Neural cell (in vitro differentiated cells): ENCODE results near the gene NECTIN1. TPM values are rescaled to one million over a fixed set of nuclear protein-coding genes. Genes with fewer than 3 reads are reported as not detected.

Experiments used
- H2AFZ ChIP-seq: fragments of 200-600, 300-800 bp; sonication (generic), shearing (Covaris generic); 2 replicates; pipeline ENCODE4 v1.6.0; 2014; ENCODE audit warnings: low read depth, mild to moderate bottlenecking, antibody characterized with exemption, low read length, moderate library complexity
- H3F3A ChIP-seq: fragments of 200-600 bp; shearing (Covaris generic); 2 replicates; pipeline ENCODE4 v1.6.1; 2016; ENCODE audit warnings: mild to moderate bottlenecking, moderate library complexity, mixed read lengths, antibody characterized with exemption, low read length; ENCODE audit not compliant: insufficient read depth, poor library complexity, severe bottlenecking
- H3K27ac ChIP-seq: fragments of 200-600, 300-800 bp; sonication (generic), shearing (Covaris generic); 2 replicates; pipeline ENCODE4 v1.5.1; 2014; ENCODE audit warnings: mild to moderate bottlenecking, low read length, moderate library complexity
- H3K27me3 ChIP-seq: fragments of 300-800, 200-600 bp; sonication (generic), shearing (Covaris generic); 2 replicates; pipeline ENCODE4 v1.6.0; 2014; ENCODE audit warnings: mild to moderate bottlenecking, low read depth, low read length, moderate library complexity; ENCODE audit not compliant: insufficient read depth
- H3K36me3 ChIP-seq: fragments of 300-800, 200-600 bp; sonication (generic), shearing (Covaris generic); 2 replicates; pipeline ENCODE4 v1.5.1; 2014; ENCODE audit warnings: mild to moderate bottlenecking, antibody characterized with exemption, low read length, moderate library complexity; ENCODE audit not compliant: insufficient read depth
- H3K4me2 ChIP-seq: fragments of 300-800, 200-600 bp; sonication (generic), shearing (Covaris generic); 2 replicates; pipeline ENCODE4 v1.6.0; 2014; ENCODE audit warnings: mild to moderate bottlenecking, low read length
- H3K4me3 ChIP-seq: fragments of 300-800, 200-600 bp; sonication (generic), shearing (Covaris generic); 2 replicates; pipeline ENCODE4 v1.5.1; 2014; ENCODE audit warnings: mild to moderate bottlenecking, low read length, moderate library complexity
- H3K79me2 ChIP-seq: fragments of 200-600 bp; shearing (Covaris generic); replicated peaks from 2 replicates; pipeline ENCODE4 v1.6.0; 2014; ENCODE audit warnings: mild to moderate bottlenecking, low read length, moderate library complexity; ENCODE audit not compliant: insufficient read depth
- H3K9ac ChIP-seq: fragments of 300-800, 200-600 bp; sonication (generic), shearing (Covaris generic); 2 replicates; pipeline ENCODE4 v1.6.1; 2016; ENCODE audit warnings: mild to moderate bottlenecking, low read length, mixed read lengths
- H3K9me2 ChIP-seq: fragments of 200-600 bp; shearing (Covaris generic); 2 replicates; pipeline ENCODE4 v1.6.1; 2016; ENCODE audit warnings: mild to moderate bottlenecking, low read length, mixed read lengths; ENCODE audit not compliant: insufficient read depth
- H3K9me3 ChIP-seq: fragments of 200-600, 300-800 bp; sonication (generic), shearing (Covaris generic); 2 replicates; pipeline ENCODE4 v1.6.1; 2016; ENCODE audit warnings: mild to moderate bottlenecking, mixed run types, low read length, moderate library complexity, mixed read lengths
- H4K20me1 ChIP-seq: fragments of 200-600 bp; shearing (Covaris generic); 2 replicates; pipeline ENCODE4 v1.6.1; 2016; ENCODE audit warnings: mild to moderate bottlenecking, mixed run types; ENCODE audit not compliant: insufficient read depth
- EP300 ChIP-seq: fragments of 450-650 bp; conservative IDR thresholded peaks from 2 replicates; pipeline ENCODE4 v1.6.1; 2014; ENCODE audit warnings: antibody characterized with exemption, mild to moderate bottlenecking, moderate library complexity; ENCODE audit not compliant: poor library complexity, severe bottlenecking
- EZH2 ChIP-seq: fragments of 200-600, 300-800 bp; shearing (Covaris generic), sonication (generic); IDR thresholded peaks from 2 replicates; pipeline ENCODE4 v1.6.1; 2014; ENCODE audit warnings: antibody characterized with exemption, low read length, borderline replicate concordance, mild to moderate bottlenecking; ENCODE audit not compliant: insufficient read depth, poor library complexity, severe bottlenecking
- MXI1 ChIP-seq: fragments of 450-650 bp; conservative IDR thresholded peaks from 2 replicates; pipeline ENCODE4 v1.6.1; 2014; ENCODE audit warnings: antibody characterized with exemption, mild to moderate bottlenecking; ENCODE audit not compliant: poor library complexity, severe bottlenecking
- POLR2AphosphoS5 ChIP-seq: IDR thresholded peaks from 2 replicates; pipeline ENCODE4 v1.6.1; 2012
- RAD21 ChIP-seq: fragments of 450-650 bp; conservative IDR thresholded peaks from 2 replicates; pipeline ENCODE4 v1.6.1; 2014; ENCODE audit warnings: antibody characterized with exemption, mild to moderate bottlenecking, moderate library complexity
- TAF1 ChIP-seq: IDR thresholded peaks from 2 replicates; pipeline ENCODE4 v1.6.1; 2012; ENCODE audit warnings: low read depth
- polyA plus RNA-seq: library from polyadenylated mRNA; depleted of rRNA; stranded (reverse); fragments of >200 nt; gene quantifications from 2 replicates; pipeline ENCODE4 v1.2.3, GENCODE V29; 2014
- TF ChIP-seq, protein P1 (sequence below): fragments of 450-650 bp; IDR thresholded peaks from 2 replicates; pipeline ENCODE4 v1.5.1; 2014; ENCODE audit warnings: antibody characterized with exemption, mild to moderate bottlenecking, moderate library complexity; ENCODE audit not compliant: poor library complexity, severe bottlenecking
- TF ChIP-seq, protein P2 (sequence below): IDR thresholded peaks from 2 replicates; pipeline ENCODE4 v1.6.1; 2012; ENCODE audit warnings: borderline replicate concordance

NECTIN1 gene
- polyA plus RNA-seq, 1 donor from 2014 or later = 5.6 TPM

DNA sequence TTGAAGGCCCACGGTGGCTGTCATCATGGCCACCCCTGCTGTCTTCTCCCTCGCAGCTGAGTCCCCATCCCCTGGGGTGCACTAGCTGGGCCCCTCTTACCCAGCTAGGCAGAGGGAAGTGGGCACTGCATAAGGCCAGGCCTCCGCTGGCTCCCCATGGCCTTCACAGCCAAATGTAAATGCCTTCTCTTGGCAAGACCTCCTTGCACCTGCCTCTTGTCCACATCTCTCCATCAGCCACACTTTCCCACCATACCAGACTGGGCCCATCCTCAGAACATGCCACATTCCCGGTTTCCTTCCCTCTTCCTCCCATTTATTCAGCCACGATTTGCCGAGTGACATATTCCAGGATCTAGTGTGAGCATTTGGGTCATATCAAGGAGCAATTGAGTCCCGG, 49.7 kb downstream of the NECTIN1 start:
- H4K20me1 ChIP-seq = no peaks in the 10 kb centered on the region
- no peak overlapping the region for H3K27ac ChIP-seq
- H3K4me3 ChIP-seq = no peak overlapping the region
- peaks cover 12% of the 10 kb centered on the region for H3K36me3 ChIP-seq
- H3K79me2 ChIP-seq = no peaks in the 10 kb centered on the region
- H3K9ac ChIP-seq = no peak overlapping the region
- H3K9me2 ChIP-seq = no peaks in the 10 kb centered on the region
- H2AFZ ChIP-seq = no peak overlapping the region
- H3K9me3 ChIP-seq = peaks cover 6% of the 10 kb centered on the region
- no peaks in the 10 kb centered on the region for H3F3A ChIP-seq
- TF ChIP-seq, protein P1, sequence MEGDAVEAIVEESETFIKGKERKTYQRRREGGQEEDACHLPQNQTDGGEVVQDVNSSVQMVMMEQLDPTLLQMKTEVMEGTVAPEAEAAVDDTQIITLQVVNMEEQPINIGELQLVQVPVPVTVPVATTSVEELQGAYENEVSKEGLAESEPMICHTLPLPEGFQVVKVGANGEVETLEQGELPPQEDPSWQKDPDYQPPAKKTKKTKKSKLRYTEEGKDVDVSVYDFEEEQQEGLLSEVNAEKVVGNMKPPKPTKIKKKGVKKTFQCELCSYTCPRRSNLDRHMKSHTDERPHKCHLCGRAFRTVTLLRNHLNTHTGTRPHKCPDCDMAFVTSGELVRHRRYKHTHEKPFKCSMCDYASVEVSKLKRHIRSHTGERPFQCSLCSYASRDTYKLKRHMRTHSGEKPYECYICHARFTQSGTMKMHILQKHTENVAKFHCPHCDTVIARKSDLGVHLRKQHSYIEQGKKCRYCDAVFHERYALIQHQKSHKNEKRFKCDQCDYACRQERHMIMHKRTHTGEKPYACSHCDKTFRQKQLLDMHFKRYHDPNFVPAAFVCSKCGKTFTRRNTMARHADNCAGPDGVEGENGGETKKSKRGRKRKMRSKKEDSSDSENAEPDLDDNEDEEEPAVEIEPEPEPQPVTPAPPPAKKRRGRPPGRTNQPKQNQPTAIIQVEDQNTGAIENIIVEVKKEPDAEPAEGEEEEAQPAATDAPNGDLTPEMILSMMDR = no peak
- H3K27me3 ChIP-seq = no peaks in the 10 kb centered on the region
- H3K4me2 ChIP-seq = no peak overlapping the region

DNA sequence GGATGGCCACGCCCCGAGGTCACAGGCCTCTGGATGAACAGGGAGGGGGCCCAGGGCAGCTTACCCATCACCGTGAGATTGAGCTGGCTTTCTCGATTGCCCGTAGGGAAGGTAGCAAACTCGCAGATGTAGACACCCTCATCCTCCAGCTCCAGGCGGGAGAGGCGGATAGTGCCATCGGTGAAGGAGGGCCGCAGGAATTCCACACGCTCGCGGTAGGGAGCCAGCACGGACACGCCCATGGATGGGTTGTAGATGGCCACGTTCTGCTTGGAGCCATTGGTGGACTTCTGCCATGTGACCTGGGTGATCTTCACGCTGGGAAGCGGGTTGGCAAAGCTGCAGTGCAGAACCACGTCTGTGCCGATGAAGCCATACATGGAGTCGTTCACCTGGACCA, 50.6 kb downstream of the NECTIN1 start:
- peaks cover 12% of the 10 kb centered on the region for H3K36me3 ChIP-seq

More for the DNA sequence above, 50.6 kb downstream of the NECTIN1 start:
- H3K79me2 ChIP-seq = no peaks in the 10 kb centered on the region
- H3K27me3 ChIP-seq = no peaks in the 10 kb centered on the region
- no peak overlapping the region for H3K9ac ChIP-seq
- H2AFZ ChIP-seq = no peak overlapping the region
- H3K4me3 ChIP-seq = no peak overlapping the region
- H4K20me1 ChIP-seq = no peaks in the 10 kb centered on the region
- no peak overlapping the region for H3K27ac ChIP-seq
- no peaks in the 10 kb centered on the region for H3K9me2 ChIP-seq
- H3F3A ChIP-seq = no peaks in the 10 kb centered on the region
- peaks cover 6% of the 10 kb centered on the region for H3K9me3 ChIP-seq
- no peak overlapping the region for H3K4me2 ChIP-seq
- TF ChIP-seq EZH2 = no peak
- TF ChIP-seq TAF1 = no peak
- no peak for TF ChIP-seq MXI1
- no peak for TF ChIP-seq EP300
- TF ChIP-seq, protein P1 = no peak
- no peak for TF ChIP-seq RAD21
- TF ChIP-seq, protein P2, sequence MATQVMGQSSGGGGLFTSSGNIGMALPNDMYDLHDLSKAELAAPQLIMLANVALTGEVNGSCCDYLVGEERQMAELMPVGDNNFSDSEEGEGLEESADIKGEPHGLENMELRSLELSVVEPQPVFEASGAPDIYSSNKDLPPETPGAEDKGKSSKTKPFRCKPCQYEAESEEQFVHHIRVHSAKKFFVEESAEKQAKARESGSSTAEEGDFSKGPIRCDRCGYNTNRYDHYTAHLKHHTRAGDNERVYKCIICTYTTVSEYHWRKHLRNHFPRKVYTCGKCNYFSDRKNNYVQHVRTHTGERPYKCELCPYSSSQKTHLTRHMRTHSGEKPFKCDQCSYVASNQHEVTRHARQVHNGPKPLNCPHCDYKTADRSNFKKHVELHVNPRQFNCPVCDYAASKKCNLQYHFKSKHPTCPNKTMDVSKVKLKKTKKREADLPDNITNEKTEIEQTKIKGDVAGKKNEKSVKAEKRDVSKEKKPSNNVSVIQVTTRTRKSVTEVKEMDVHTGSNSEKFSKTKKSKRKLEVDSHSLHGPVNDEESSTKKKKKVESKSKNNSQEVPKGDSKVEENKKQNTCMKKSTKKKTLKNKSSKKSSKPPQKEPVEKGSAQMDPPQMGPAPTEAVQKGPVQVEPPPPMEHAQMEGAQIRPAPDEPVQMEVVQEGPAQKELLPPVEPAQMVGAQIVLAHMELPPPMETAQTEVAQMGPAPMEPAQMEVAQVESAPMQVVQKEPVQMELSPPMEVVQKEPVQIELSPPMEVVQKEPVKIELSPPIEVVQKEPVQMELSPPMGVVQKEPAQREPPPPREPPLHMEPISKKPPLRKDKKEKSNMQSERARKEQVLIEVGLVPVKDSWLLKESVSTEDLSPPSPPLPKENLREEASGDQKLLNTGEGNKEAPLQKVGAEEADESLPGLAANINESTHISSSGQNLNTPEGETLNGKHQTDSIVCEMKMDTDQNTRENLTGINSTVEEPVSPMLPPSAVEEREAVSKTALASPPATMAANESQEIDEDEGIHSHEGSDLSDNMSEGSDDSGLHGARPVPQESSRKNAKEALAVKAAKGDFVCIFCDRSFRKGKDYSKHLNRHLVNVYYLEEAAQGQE = no peak
- TF ChIP-seq POLR2AphosphoS5 = no peak
